HFF-Myc (cell line): ENCODE data around the gene LHX4.

Experiments used
- DNase-seq: peaks from one replicate; pipeline ENCODE4 v3.0.0-alpha.2; 2011; ENCODE audit warnings: low read depth; ENCODE audit errors: extremely low read depth
- H3K4me3 ChIP-seq: replicated peaks from 2 replicates; pipeline ENCODE4 v1.5.1; 2011; ENCODE audit warnings: low read depth, mild to moderate bottlenecking, control low read depth, low read length
- CTCF ChIP-seq: IDR thresholded peaks from 2 replicates; pipeline ENCODE4 v1.5.1; 2012; ENCODE audit warnings: mild to moderate bottlenecking, low read depth, low read length, control low read depth; ENCODE audit errors: missing control alignments

Gene LHX4

GRCh38 chr1:180327089-180327488 lies 97.0 kb downstream of the LHX4 start:
- H3K4me3 ChIP-seq, result no peak overlapping the region
- TF ChIP-seq CTCF, result no peak
- DNase-seq, result no peak
